Activated T-cell treated with anti-CD3 and anti-CD28 coated beads for 1 hour (primary cell): ENCODE results near the gene CACNA2D1.
"Not testable (repeated sequence)": the region's sequence is repeated elsewhere in the genome, so short reads cannot be mapped to it uniquely, and the experiment has no call there.

Source experiments
- DNase-seq: peaks from one replicate; pipeline ENCODE4 v3.0.0-alpha.2; 2020; ENCODE audit warnings: low read depth

CACNA2D1 gene

DNA sequence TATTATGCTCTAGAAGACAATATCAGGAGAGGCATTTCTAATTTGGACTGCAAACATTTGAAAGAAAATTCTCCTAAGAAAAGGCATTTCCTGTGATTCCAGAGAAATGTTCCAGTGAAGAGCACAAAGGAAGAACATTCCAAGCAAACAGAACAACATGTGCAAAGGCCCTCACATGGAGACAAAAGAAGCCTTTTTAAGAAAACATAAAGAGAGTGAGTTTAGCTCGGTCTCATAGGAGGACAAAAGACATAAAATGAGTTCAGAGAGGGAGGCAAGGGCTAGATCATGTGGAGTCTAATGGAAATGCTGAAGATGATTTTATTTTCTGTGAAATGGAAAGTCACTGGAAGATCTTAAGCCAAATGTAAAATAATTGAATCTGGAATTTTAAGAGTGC lies 404.0 kb downstream of the CACNA2D1 start:
- DNase-seq, result no peak

DNA sequence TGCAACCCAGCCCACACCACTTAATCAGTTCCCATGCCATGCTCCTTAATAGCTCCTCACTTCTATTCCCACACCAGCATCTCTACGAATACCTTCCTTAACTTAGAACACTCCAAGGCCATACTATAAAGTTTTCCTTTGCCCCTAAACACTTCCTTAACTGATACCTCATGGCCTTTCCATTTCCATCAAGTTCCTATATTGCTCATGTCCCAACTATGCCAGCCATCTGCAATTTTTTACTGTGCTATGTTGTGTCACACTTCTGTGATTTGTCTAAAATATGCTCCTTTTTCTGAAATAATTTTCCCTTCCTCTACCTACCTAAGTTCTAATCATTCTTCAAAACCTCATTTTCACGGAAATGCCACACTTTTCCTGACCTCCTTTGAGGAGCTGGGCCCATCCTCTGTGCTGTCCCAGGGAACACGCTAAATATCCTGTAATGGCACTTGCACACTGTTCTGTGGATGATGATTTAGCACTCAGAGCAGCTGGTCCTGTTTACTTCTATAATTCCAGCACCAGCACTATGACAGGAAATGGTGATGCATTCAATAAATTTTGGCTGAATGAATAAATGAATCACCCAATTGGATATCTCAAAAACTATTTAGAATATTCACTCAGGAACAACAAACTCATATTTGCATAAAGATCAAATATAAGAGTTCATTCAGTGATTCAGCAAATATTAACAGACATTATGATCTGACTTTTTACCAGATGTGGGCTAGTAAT lies 407.3 kb downstream of the CACNA2D1 start:
- no peak for DNase-seq

DNA sequence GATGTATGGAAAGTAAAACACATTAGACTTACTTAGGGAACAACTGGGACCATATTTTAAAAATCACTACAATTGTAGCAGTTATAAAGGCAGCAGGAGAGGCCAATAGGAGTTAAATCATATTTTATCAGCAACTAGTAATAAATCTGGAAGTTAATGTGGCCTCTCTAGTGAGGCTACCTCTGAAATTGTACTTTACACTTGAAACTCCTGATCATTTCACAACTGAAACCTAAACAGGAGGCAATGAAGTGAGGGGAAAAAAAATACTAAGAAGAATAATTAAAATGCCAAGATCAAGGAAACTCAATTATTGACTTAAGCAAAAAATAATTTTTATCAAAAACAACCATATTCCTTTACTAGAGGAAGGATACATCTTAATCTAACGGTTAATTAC lies 408.1 kb downstream of the CACNA2D1 start:
- no peak for DNase-seq

DNA sequence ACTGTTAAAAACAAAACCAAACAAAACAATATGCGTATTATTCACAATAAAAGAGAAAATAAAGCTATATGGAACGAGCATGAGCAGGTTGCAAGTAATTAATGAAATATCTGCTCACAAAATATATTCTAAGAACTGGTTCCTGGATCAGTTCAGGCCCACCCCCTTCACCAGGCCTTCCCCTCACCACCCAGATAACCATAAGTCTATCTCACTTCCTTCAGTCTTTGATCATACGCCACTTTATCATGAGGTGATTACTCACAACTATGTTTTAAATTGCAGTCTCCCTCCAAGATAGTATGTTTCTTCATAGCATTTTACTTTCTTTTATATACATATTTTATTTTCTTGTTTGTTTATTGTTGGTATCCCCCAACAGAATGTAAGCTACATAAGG lies 410.7 kb downstream of the CACNA2D1 start:
- DNase-seq, result no peak

DNA sequence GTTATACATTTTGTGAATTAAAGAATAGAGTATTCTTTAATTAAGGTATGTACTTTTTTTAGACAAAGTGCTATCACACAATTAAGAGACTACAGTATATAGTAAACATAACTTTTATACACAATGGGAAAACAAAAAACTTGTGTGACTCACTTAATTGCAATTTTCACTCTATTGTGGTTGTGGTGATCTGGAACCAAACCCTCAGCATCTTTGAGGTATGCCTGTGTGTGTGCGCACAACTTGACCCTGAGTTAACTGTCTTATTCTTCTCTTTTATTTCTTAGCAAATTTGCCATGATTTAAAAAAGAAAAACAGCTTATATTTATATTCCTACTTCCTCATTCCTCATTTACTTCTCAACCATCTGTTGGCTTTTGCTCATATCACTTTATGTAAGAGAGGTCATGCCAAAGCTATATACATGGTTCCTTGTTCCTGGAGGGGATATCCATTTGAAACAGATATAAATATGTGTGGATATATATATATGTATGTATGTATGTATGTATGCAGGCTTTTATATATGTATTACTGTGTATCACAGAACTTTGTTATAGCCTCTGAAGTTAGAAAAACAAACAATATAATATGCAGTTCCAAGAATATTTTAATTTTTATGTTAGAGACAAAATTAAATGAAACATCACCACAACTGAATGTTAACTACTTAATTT lies 414.2 kb downstream of the CACNA2D1 start:
- no peak for DNase-seq

DNA sequence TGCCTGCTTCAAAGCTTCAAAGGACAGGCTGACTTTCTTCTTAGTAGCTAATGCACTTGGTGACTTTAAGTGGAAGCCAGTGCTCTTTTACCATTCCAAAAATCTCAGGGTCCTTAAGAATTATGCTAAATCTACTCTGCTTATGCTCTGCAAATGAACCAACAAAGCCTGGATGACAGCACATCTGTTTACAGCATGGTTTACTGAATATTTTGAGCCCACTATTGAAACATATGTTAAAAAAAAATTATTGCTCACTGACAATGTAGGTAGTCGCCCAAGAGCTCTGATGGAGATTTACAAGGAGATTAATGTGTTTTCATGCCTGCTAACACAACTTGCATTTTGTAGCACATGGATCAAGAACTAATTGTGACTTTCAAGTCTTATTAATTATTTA lies 415.5 kb downstream of the CACNA2D1 start:
- DNase-seq, result no peak

DNA sequence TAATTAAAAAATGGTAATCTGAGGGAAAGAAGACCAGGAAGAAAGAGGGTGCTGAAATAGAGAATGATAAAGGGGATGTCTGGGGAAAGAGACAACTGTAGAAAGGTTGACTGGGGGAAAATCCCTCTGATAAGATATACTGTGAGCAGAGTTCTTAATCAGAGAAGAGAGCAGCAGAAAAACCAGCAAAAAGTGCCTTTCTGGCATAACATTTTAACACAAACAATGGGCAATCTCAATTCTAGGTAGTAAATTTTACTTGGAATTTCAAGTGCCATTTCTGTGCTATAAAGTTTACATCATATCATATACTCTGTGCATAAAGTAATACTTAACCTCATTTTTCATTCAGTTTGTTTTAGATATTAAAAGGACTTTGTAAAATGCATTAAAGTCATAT lies 421.9 kb downstream of the CACNA2D1 start:
- no peak for DNase-seq

DNA sequence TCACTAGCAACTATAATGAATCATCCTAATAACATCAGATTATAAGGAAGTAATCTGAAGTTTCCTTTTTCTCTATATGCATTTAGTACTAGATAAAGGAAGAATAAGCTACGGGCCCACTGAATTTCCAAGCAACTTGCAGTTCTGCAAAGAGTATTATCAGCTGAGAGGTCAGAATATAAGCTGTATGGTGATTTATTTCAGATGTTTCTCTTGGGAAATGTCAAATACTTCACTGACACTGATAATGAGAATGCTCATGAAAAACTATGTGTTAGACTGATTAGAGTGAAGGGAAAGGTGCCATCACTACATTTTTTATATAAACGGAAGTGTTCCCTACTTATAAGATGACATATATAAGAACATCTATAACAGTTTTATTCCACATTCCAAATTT lies 422.5 kb downstream of the CACNA2D1 start:
- no peak for DNase-seq

DNA sequence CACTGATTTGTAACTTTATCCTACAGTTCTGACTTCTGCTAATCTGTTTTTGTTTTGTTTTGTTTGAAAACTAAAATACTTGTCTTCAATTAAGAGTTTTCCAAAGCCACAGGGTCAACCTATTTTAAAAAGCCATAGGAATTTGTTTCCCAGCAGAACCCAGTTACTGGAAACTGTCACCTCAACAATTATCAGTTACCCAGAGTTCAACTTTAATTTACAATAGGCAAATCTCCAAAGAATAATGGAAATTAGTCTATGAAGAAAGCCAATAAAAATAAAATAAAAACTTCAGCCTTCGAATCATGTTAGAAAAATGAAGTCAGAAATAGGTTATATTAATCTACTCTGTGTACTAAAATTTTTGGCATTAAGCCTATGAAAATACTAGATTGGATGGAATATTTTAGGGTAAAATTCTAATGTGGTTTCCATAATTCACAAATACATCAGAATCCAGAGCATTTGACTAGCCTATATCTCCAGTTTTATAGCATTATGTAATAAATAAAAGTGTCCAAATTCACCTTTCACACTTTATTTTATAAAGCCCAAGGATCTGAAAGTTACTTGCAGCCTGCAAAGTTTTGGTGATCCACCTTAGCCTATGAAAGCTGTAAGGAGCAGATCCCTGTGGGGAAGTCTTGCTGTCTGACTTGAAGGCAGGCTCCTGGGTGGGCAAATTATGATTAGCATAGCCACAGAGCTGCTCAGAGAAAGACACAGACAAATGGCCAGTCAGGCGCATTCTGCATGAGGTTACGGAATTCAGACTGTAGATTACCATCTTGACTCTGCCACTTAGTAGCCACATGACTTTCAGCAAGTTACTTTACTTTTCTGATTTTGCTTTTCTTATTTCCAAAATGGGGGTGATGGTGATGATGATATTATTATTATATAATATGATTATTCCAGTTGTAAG lies 423.8 kb downstream of the CACNA2D1 start:
- no peak for DNase-seq

DNA sequence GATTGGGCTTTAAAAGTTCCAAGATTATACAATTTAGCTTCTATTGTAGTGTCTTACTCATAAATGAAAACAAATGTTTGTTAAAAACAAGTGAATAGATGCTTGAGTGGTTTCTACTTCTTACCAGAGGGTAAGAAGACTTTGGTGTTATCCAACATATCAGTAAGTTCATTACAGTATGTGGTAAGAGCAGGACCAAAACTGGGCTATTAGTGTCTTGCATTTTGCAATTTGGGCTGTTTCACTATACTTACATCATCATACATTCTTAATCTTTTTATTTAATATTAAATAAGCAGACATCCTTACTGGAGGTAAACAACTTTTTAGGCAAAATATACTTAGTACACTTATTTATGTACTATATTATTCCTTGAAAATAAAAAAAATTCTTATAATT lies 425.4 kb downstream of the CACNA2D1 start:
- DNase-seq, result no peak

DNA sequence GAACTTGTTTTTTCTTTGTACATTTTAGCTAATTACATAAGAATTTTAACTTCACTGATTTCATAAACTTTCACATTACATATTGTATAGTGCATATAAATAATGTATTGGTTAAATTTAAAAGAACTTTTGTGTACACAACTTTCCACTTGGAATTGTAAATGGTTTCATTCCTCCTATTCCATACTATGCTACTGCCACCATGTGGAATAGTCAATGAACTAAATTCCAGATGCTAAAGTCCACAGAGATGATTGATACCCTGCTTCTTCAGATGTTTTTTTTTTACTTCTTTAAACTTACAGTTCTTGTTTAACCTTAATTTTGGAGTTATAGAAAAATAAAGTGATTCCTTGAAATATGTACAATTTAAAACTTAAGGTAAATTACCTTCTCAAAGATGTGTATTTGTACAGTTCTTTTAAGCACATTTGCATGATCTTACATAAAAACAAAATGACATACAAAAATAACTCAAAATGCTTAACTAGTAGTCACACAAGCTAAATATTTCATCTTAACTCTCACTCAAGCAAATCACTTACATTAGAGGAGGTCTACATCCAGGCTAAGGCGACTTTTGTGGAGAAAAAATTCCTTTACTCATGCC lies 426.1 kb downstream of the CACNA2D1 start:
- no peak for DNase-seq

DNA sequence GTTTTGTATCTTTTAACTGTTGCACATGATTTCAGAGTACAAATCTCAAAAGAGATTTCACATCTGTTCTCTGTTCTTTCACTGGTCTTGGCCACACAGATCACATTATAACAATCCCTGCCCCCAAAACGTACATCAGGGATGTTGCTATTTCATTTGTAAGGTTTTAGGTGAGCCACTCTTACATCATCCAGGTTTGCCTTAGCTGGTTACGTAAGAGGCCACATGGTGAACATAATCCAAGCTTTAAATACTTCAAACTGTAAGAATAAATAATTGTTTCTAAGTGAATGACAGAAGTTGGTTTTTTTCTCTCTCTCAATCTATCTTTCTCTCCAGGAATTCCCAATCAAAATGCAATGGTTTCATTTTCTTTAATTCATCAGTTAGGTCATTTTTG lies 427.8 kb downstream of the CACNA2D1 start:
- DNase-seq, result no peak

DNA sequence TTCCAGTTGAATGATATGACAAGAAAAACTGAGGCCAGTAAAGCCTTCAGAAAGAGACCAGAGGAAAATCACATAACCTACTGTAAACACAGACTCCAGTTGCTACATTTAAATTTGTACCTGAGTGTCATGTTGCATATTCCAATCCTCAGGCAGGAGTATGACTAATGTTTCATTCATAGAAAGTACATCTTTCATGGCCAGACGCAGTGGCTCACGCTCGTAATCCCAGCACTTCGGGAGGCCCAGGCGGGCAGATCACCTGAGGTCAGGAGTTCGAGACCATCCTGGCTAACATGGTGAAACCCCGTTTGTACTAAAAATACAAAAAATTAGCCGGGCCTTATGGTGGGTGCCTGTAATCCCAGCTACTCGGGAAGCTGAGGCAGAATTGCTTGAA lies 429.0 kb downstream of the CACNA2D1 start:
- DNase-seq, result not testable (repeated sequence)

DNA sequence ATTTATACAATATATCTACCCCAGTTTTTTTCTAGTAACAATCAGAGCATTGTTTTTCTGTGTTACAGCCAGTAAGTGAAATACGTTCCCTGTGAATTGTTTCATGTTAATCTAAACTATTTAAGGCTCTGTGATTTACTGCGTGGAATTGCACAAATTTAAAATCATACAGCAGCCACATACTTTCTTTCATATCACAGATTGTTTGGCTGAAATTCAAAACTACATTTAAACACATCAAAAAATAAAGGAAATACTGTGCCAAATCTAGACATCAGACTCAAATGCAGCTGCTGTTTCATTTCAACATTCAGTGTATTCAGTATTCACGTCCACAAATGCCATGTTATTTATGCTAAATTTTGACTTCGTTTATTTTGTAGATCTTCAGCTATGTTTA lies 431.1 kb downstream of the CACNA2D1 start:
- no peak for DNase-seq

DNA sequence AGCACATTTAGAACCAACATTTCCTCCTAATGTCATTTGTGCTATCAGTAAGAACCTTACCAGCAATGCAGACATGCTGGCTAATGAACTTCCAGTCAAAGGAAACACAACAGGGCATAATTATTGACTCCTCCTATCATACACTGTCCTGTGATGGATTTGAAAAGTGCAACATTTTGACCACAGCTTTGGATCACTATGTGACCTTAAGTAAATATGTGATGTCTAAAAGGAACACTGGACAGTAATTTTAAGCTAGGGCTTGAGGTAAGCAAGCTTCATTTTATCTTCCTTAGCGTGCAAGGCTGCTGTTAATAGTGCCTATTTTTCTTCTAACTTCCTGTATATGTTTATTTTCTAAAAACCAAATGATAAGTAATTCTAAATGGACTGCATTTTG lies 433.2 kb downstream of the CACNA2D1 start:
- no peak for DNase-seq

DNA sequence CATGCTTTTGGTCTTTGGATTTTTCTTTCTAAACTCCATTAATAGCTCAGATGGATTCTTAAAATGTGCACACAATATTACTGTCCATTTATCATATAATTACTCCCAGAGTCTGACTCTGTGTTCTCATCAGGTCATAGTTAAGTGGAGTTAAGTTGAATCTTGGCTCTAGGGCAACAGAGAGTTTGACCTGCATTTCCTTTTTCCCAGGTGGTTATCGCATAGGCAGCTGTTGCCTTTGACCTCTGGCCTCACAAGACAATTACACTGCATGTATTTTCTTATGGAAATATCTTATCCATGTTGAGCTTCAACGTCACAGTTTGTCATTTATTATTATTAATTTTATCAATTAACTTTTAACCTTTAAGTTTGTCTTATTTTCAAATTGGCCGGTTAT lies 436.3 kb downstream of the CACNA2D1 start:
- no peak for DNase-seq

DNA sequence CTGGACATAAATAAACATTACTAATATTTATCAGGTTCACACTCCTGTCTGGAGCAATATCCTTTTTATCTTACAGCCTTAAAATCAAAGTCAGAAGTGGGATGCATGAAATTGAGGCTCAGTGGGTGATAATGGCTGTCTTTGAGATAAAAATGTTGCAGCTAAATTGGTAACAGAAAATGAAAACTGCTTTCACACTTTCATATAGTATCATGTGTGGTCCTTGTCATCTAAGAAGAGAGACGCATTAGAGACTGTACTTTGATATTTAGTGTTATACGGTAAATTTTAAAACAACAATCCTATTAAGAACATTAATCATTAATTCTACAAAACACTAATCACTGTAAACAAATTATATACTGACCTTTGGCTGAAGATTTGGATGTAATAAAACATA lies 438.5 kb downstream of the CACNA2D1 start:
- no peak for DNase-seq

DNA sequence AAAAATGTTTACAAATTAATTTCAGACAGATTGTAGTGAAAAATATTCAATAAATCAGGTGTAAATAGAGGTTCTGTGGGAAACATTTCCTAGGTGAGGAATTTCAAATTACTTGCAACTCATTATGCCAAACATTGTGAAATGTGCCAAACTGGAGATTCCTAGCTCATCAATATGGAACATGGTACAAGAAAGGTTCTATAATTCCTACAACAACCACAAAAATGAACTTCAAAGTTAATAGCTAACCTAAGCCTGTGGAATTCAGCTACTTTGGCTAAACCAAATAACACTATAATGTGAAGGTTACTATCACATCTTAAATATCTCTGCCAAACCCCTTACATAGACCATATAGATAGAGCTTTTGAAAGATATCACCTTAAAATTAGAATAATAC lies 450.4 kb downstream of the CACNA2D1 start:
- no peak for DNase-seq

DNA sequence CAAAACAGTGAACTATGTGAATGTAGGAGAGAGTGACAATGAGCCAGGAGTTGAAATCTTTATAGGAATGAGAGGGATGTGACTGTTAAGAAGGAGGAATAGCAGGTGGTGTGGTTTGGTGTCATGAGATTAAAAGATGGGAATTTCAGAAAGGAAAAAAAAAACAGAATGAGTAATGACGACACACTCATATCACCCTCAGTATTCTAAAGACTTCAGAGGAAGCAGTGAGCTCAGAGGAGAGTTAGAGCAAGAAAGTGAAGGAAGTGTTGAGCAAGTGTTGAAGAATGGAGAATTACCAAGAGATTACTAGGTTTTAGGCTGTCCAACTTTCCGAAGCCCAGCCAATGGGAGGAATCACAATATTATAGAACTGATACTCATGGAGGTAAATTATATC lies 453.2 kb downstream of the CACNA2D1 start:
- no peak for DNase-seq

DNA sequence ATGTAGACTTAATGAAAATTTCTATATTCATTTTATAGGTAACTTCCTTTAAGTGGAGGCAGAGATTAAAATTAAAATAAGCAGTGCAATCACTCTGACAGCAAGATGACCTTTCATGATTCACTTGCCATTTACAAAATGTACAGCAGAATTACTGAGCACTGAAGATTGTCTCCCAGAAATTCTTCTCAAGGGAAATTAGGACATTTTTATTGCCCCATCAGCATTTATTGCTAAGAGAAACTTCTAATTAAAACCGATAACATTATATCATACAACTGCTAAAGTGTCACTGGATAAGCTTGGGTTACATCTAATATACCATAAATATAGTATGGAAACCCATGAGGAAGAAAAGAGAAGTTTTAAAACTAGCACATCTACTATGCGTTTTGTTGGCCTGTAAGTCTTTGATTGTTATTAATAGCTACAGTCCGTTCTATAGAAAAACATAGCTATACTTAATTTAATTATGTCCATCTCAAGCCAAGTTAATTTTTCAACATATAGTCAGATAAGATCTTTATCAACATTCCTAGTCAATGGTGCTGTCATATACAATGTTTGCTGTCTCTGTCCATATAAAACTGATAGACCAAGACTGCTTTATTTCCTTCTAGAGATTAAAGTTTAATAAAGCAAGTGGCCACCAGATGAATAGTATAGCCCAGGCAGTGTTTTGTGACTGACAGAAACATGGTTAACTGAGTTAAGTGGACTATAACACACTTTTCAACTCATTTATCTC lies 456.7 kb downstream of the CACNA2D1 start:
- no peak for DNase-seq

DNA sequence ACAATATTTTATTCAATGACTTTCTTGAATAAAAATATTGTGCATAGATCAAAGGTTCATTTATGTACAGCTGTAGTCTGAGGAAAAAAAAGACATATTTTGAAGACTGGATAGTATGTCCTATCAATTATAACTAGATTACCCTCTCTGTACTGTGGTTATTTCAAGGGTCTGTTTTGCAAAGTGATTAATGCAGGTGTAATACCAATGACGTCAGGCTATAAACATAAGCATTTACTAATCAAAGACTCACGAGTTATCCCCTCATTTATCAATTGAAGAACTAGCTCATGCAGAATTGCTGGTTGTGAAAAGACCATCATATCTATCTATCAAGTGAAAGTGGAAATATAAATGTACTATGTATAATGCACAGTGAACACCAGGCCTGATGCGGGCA lies 460.2 kb downstream of the CACNA2D1 start:
- DNase-seq, result no peak

DNA sequence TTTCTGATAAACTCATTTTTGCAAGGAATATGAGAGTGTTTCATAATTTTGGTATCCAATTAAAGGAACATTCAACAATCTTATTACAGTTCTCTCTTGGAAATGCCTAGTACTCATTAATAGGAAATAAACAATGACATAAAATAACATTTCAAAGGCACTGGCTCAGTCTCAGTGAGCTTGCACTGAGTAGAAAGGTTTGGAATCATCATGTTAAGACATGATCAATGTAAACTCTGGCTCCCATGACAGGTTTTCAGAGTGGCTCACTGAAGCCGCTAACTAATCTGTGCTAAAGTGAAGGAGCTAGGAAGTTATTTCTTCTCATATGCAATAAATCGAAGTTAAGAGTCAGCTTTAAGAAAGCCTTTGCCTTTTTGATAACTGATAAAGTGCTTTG lies 470.5 kb downstream of the CACNA2D1 start:
- no peak for DNase-seq
